NCI-H1930 (cell line): ENCODE data around the gene CCDC34.
A peak's percentile ranks its signal among the peaks of the same experiment; 100 is the strongest.

Experiments used
- DNase-seq, 2 experiments: peaks; one replicate each; lab custom pipeline; 2025; lab: John Stamatoyannopoulos, UW

Gene CCDC34

GRCh38 chr11:27392278-27393114 lies 29.5 kb upstream of the CCDC34 start:
- no peak for DNase-seq

- no peak for DNase-seq
Observed at GRCh38 chr11:27391331-27392015, 28.5 kb upstream of the CCDC34 start.

GRCh38 chr11:27390318-27391295 lies 27.6 kb upstream of the CCDC34 start:
- no peak for DNase-seq

GRCh38 chr11:27388869-27389268 lies 25.9 kb upstream of the CCDC34 start:
- no peak for DNase-seq

- DNase-seq: no peak
Observed at GRCh38 chr11:27388001-27388400, 25.0 kb upstream of the CCDC34 start.

- DNase-seq: no peak
Observed at GRCh38 chr11:27387362-27387761, 24.3 kb upstream of the CCDC34 start.

GRCh38 chr11:27386181-27386845 lies 23.3 kb upstream of the CCDC34 start:
- DNase-seq: no peak

- no peak for DNase-seq
Observed at GRCh38 chr11:27385245-27385644, 22.2 kb upstream of the CCDC34 start.

GRCh38 chr11:27384227-27384626 lies 21.2 kb upstream of the CCDC34 start:
- no peak for DNase-seq

GRCh38 chr11:27383645-27384044 lies 20.6 kb upstream of the CCDC34 start:
- DNase-seq: no peak

- no peak for DNase-seq
Observed at GRCh38 chr11:27381238-27381666, 18.2 kb upstream of the CCDC34 start.

- no peak for DNase-seq
Observed at GRCh38 chr11:27380771-27381170, 17.8 kb upstream of the CCDC34 start.

- DNase-seq: no peak
Observed at GRCh38 chr11:27379449-27379848, 16.4 kb upstream of the CCDC34 start.

- no peak for DNase-seq
Observed at GRCh38 chr11:27375370-27375769, 12.4 kb upstream of the CCDC34 start.

- DNase-seq: no peak
Observed at GRCh38 chr11:27373856-27374602, 11.0 kb upstream of the CCDC34 start.

GRCh38 chr11:27373392-27373791 lies 10.4 kb upstream of the CCDC34 start:
- DNase-seq: no peak

- DNase-seq: no peak
Observed at GRCh38 chr11:27372164-27372563, 9.1 kb upstream of the CCDC34 start.

- no peak for DNase-seq
Observed at GRCh38 chr11:27371489-27371888, 8.5 kb upstream of the CCDC34 start.

GRCh38 chr11:27370374-27370773 lies 7.4 kb upstream of the CCDC34 start:
- no peak for DNase-seq

GRCh38 chr11:27367881-27368280 lies 4.9 kb upstream of the CCDC34 start:
- peak; percentile 45 to 57 for DNase-seq

GRCh38 chr11:27363576-27364117 lies 632 bp upstream of the CCDC34 start:
- no peak for DNase-seq
